GM21423 (cell line): ENCODE measurements around the gene SMIM24.
A peak's percentile ranks its signal among the peaks of the same experiment; 100 is the strongest.
"Not testable (repeated sequence)": the region's sequence is repeated elsewhere in the genome, so short reads cannot be mapped to it uniquely, and the experiment has no call there.

Experiments used
- ATAC-seq: cut with Tn5 transposase; IDR thresholded peaks from one replicate; pipeline ENCODE4 v1.9.1; 2021; ENCODE audit warnings: mild to moderate bottlenecking, moderate library complexity; ENCODE audit not compliant: unreplicated experiment

SMIM24 gene

DNA sequence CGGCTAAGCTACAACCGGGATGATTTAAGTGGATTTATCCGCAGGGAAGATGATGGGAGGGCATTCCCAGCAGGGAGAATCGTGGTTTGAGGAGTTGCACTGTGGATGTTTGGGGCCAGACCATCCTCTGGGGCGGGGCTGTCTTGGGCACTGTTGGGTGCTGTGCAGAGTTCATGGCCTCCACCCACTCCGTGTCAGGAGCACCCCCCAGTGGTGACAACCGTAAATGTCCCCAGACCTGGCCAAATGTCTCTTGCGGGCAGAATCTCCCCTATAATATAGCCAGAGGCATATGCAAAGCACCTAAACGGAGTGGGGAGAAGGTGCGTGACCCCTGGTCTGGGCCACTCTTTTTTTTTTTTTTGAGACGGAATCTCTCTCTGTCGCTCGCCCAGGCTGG lies 40.2 kb downstream of the SMIM24 start:
- ATAC-seq = no peak

DNA sequence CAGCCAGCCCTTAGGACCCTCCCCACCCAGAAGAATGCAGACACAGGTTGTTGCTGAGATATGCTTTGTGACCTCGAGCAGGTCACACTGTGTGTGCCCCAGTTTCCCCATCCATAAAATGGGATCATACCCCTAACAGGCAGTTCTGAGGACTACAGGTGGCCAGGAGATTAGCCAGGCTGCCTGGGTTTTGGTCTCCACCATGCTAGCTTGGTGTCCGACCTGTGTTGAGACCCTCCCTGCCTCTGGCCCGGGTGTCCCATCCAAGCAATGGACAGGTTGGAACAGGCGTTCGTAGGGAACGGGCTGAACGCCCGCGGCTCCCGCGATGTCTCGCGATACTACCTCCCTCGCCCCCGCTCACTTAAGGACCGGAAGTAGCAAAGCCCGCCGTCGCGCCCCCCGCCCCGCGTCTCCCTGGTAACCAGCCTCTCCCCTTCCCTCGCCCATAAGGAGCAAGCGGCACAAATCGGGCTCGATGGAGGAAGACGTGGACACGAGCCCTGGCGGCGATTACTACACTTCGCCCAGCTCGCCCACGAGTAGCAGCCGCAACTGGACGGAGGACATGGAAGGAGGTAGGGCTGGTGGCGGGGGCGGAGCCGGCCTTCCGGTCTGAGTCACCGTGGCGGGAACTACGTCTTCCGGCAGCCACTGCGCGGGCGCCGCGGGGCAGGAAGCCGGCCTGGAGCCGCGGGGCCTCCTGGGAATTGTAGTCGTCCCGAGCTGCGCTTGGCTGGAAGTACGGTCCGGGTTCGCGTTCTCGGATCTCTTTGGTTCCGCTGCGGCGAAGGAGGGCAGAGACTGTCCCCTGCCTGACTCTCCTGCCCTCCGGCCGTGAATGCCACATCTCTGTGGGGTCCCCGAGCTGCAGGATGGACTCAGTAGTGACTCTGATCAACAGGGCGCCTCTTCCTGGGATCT lies 45.4 kb downstream of the SMIM24 start:
- ATAC-seq = peak; percentile 83

DNA sequence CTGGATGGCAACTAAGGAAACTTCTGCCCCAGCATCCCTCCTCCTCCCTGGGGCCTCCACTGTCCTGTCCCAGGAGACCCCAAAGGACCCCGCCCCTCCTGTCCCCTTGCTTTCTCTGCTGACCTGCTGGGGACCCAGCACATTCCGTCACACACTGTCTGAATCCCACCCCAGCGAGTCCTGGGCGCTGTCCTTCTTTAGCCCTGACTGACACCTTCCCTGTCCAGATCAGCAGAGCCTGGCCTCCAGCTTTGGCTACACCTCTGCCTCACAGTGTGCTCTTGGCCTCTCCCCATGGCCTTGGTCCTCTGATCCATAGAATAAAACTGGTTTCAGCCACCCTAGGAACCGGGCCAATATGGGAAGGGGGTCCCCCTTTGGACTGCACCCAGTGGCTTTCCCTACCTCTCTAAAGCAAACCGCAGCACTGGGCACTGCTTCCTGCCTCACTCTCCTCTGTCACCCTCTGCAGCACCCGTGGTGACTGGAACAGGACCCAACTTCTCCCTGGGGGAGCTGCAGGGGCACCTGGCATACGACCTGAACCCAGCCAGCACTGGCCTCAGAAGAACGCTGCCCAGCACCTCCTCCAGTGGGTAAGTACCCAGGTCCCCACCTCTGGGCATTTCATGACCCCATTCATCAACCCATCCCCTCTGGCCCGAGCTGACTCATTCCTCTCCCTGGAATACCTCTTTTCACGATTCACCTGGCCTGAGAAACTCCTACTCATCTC lies 46.4 kb downstream of the SMIM24 start:
- no peak for ATAC-seq

DNA sequence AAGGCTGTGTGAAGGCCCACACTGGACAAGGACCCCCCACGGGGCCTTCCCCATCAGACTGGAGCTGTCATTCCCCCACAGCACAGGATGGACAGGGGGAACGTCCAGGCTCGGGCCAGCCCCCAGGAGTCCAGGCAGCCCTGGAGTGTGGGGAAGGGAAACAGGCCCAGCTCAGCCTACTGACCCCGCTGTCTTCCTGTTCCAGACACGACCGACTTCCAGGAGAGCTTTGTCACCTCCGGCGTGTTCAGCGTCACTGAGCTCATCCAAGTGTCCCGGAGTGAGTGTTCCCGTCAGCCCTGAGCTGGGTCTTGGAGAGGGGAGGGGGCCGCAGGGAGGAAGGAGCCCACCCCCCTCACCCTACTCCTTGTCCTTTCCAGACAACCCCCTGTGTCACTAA lies 47.0 kb downstream of the SMIM24 start:
- no peak for ATAC-seq

DNA sequence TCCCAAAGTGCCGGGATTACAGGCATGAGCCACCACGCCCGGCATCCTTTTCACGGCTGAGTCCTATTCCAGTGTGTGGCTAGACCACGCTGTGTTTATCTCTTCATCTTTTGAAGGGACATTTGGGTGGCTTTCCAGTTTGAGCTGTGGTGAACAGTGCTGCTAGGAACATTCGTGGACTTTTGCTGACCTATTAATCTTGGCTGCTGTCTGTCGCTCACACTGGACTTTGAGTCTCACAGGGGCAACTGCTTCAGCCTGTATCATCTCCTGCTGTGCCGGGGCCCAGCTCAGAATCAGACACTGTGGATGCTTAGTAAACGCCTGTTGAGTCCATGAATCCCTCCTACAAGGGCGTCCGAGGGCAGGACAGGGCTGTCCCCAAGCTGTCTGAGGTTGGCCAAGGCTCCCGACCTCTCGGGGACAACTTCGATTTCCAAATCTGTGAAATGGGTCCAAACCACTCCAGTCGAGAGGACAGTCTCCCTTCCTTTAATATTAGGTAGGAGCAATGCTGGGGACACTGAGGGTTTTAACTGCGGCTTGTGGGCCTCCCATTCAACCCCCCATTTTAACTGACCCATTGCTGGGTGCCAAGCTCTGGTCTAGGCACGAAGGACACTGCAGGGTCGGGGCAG lies 48.4 kb downstream of the SMIM24 start:
- no peak for ATAC-seq

DNA sequence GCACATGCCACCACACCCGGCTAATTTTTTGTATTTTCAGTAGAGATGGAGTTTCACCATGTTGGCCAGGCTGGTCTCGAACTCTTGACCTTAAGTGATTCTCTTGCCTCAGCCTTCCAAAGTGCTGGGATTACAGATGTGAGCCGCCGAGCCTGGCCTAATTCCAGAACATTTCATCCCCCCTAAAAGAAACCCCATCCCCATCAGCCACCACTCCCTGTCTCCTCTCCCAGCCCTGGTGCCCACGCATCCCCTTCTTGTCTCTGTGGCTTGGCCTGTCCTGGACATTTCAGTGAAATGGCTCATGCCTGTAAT lies 50.0 kb downstream of the SMIM24 start:
- not testable (repeated sequence) for ATAC-seq

DNA sequence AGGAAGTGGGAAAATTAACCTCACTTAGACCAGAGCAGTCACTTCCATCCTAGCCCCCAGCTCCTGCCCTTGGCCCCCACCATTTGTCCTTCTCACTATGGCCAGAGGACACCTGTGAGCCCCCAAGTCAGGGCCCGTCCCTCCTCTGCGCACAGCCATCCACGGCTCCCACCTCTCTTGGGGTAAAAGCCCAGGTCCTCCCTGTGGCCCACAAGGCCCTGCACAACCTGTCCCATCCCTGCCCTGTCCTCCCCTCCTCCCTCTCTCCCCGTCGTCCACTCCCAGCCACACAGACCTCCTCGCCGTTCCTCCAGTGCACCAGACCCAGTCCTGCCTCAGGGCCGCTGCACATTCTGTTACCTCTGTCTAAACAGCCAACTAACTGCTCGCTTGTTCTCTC lies 53.9 kb downstream of the SMIM24 start:
- ATAC-seq = no peak
